Measurements from ENCODE around the gene ULBP2. TPM values are rescaled to one million over a fixed set of nuclear protein-coding genes. Genes with fewer than 3 reads are reported as not detected.

The ULBP2 gene, protein sequence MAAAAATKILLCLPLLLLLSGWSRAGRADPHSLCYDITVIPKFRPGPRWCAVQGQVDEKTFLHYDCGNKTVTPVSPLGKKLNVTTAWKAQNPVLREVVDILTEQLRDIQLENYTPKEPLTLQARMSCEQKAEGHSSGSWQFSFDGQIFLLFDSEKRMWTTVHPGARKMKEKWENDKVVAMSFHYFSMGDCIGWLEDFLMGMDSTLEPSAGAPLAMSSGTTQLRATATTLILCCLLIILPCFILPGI
- polyA plus RNA-seq (ENCODE audit: insufficient read length in 3 of 3): under 1 TPM; 0.68 to 0.70 (median 0.68) TPM
- long read RNA-seq, donor 1, partial matches to known transcripts: 0 of 1 reads
- long read RNA-seq, donor 1, other reads (novel, unspliced or antisense): 0 of 1 reads
- long read RNA-seq, donor 2, partial matches to known transcripts: 0 of 2 reads
- long read RNA-seq, donor 2, other reads (novel, unspliced or antisense): 0 of 2 reads
- long read RNA-seq, donor 3: 0 reads
- long read RNA-seq, donor 4: 0 reads
- long read RNA-seq, donor 5: 0 reads
- long read RNA-seq, donor 6: 0 reads
- long read RNA-seq, donor 7: 0 reads
- long read RNA-seq, donor 8, partial matches to known transcripts: 0 of 1 reads
- long read RNA-seq, donor 8, other reads (novel, unspliced or antisense): 0 of 1 reads
- long read RNA-seq, donor 9, partial matches to known transcripts: 0 of 1 reads
- long read RNA-seq, donor 9, other reads (novel, unspliced or antisense): 0 of 1 reads
- long read RNA-seq, donor 10: 0 reads
- long read RNA-seq, donor 11: 0 reads
- long read RNA-seq, donor 12: 0 reads
- long read RNA-seq, donor 13: 0 reads
- long read RNA-seq, donor 14: 0 reads
- long read RNA-seq, donor 15: 0 reads
- long read RNA-seq, donor 16: 0 reads

DNA sequence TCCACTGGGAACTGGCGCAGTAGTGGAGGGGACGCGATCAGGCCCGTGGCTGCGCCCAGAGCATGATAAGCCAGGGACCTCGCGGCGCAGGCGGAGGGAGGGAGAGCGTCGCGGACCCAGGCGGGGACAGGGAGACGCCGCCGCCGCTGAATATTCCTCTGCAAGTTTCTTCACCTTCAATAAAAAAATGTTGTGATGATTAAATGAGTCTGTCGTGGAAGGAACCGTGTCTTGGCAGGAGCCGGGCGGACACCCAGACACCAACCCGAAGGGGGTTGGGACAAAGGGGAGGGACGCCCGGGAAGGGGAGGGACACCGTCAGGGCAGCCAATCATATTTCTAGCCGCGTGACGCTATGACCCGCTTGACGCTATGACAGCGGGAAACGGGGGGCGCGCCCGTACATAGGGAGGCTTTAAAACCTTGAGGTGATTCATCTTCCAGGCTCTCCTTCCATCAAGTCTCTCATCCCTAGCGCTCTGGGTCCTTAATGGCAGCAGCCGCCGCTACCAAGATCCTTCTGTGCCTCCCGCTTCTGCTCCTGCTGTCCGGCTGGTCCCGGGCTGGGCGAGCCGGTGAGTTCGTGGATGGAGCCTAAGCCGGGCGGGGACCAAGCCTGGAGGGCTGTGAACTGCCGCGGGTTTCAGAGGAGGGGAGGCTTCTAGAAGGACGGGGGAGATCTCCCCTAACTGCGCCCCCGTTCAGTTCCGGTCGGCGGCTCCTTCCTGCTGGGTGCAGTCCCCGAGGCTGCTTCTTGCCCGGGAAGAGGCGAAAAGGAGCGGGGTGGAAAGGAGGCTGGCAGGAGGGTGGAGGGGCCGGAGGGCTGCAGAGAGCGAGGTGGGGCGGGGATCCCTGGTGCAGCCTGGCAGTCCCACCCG, at the start of gene ULBP2:
TSS of gene ULBP2 (plus strand) at position 432 of the 878 bp plus-strand sequence. CDS start at position 491, 59 bp downstream.
- DNase-seq: peak; percentile 77

DNA sequence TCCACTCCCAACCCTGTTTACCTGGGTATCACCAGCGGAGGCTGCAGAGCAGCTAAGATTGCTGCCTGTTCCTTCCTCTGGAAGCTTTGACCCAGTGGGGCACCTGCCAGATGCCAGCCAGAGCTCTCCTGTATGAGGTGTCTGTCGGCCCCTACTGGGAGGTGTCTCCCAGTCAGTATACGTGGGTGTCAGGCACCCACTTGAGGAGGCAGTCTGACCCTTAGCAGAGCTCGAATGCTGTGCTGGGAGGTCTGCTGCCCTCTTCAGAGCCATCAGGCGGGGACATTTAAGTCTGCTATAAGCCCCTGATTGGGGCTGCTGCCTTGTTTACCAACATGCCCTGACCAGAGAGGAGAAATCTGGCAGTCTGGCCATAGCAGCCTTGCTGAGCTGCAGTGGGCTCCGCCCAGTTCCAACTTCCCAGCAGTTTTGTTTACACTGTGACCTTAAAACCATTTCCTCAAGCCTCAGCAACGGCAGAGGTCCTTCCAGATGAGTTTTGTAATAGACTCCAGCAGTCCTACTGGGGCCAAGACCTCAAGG, 46.7 kb upstream of the ULBP2 start:
- peak; percentile 17 for DNase-seq

DNA sequence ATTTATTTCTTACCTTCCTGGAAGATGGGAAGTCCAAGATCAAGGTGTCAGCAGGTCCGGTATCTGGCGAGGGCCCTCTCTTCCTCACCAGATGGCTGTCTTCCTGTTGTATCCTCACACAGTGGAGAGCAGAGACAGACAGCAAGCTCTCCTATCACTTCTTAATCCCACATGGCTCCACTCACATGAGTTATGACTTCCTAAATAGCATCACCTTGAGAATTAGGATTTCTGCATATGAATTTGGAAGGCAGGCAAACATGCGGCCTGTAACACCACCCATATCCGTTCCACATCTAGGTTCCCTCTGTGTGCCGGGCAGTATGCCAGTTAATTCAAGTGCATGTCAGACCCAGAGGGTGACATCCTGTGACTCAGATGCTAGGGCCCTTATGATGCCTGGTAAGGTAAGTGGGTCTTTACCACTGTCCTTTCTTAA, 46.0 kb upstream of the ULBP2 start:
- no peak for DNase-seq

DNA sequence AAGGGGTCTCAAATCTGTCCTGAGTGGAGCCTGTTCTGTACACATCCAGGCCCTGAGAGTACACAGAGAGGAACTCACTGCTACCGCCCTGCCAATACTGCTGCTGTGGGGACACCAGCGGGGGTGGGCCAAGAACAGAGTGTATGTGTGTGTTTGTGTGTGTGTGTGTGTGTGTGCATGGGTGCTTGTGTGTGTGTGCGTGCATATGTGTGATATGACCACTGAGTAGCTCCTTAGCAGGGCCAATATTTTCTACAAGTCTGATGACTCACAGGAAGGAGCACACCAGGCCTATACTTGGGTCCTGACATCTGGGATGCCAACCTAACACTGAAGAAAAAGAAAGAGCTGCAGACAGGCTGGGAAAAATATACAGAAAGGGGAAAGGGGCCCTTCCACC, 45.3 kb upstream of the ULBP2 start:
- DNase-seq: no peak

DNA sequence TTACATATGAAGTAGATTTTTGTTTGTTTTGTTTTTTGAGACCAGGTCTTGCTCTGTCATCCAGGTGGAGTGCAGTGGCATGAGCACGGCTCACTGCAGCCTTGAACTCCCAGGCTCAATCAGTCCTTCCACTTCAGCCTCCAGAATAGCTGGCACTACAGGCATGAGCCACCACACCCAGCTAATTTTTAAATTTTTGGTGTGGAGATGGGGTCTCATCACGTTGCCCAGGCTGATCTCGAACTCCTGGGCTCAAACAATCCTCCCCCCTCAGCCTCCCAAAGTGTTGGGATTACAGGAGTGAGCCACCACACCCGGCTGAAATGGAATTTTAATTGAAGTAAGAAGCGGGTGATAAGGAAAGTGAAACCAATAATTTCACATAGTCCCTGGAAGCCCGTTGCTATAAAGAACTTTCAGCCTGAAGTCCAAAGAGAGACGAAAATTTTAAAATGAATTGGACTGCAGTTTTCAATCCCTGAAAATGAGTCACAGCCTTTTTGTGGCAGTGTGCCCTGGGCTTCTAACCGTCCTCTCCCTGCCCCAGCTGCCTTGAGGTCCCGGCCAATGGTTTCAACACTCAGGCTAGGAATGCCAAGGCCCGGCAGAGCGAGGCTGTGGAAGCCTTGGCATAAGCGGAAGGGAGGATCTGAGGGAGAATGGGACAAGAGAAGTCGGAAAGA, 44.7 kb upstream of the ULBP2 start:
- no peak for DNase-seq

DNA sequence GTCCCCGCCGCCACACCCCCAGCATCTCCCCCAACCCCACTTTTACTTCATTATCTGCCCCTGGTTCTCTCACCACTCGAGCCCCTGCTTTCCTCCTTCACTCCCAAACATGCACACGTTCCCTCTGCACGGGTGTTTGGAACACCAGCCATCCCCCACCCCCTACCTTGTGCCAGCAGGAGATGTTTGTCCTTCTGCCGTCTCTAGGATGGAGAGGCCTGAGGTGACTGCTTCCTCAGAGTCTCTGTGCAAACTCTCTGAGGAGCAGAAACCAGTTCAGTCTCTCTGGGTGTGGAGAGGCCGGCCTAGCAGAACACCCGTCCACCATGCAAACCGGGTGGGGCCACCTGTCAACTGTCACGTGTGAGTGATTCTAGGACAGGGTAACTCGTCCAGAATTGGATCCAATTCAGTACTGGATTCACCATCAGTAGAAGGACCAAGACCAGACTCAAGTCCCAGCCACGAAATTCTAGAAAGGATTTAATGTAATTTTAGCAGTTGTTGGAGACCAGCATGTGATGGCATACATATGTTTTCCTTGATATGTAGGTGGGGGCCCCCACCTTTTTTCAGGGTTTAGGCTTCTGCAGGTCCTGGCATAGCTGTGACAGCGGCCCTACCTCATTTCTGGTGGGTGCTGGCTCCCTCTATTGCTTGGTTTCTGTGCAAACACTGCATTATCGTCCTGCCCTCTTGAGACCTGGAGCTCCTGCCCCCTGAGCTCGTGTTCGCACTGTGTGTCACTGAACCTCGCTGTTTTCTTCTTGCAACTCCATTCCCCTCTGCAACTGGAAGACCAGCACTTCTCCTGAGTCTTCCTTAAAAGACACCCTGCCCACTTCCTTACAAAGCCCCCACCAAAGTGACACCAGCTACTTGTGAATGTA, 43.7 kb upstream of the ULBP2 start, which contains the start of gene RAET1E:
TSS of gene RAET1E (minus strand) at position 259 of the 890 bp plus-strand sequence. CDS start 7,212 bp downstream, outside the sequence.
- DNase-seq: no peak

DNA sequence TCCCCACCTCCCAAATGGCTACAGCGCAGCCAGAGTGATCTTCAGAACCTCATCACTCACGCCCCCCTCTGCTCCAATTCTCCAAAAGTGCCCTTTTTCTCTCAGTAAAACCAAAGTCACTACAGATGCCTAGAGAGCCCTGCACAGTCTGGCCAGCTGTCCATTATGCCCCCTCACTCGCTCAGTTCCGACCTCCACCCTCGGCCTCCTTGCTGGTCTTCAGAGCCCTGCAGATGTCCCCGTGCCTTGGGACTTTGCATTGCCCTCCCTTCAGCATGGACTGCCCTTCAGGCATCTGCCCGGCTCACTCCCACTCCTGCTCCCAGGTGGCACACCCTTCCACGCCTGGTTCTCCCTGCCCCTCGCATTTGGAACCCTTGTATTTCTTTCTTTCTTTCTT, 42.8 kb upstream of the ULBP2 start:
- DNase-seq: no peak

DNA sequence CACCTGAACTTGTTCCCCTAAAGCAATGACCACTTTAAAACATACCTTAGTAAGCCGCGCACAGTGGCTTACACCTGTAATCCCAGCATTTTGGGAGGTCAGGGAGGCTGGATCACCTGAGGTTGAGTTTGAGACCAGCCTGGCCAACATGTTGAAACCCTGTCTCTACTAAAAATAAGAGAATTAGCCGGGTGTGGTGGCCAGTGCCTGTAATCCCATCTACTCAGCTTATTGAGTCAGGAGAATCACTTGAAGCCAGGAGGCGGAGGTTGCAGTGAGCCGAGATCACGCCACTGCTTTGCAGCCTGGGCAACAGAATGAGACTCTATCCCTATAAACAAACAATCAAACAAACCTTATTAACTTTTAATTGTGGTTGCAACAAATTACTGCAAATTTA, 42.3 kb upstream of the ULBP2 start:
- no peak for DNase-seq

DNA sequence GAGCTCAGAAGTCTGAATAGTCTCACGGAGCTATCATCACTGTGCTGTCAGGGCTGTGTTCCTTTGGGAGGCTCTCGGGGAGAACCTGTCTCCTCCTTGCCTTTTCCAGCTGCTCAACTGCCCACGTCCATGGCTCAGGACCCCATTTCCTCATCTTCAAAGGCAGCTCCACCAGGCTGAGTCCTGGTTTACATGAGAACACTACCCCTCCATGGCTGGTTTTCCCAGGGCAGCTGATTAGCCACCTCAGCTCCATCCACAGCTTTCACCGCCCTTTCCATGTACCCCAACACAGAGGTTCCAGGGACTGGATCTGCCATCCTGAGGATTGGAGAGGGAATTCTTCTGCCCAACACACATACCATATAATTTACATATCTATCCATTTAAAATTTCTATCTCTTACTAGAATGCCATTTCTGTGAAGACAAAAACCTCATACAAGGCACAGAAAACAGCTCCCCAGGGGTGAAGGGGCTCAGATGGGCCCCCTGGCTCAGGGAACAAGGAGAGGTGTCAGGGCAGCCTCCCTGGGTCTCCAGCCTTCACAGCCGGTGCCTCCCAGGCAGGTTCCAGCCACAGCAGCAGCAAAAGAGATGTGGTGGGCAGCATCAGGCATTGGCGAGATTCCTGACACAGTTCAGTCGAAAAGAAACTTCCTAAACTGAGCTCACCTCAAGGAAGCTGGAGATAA, 41.7 kb upstream of the ULBP2 start:
- no peak for DNase-seq

DNA sequence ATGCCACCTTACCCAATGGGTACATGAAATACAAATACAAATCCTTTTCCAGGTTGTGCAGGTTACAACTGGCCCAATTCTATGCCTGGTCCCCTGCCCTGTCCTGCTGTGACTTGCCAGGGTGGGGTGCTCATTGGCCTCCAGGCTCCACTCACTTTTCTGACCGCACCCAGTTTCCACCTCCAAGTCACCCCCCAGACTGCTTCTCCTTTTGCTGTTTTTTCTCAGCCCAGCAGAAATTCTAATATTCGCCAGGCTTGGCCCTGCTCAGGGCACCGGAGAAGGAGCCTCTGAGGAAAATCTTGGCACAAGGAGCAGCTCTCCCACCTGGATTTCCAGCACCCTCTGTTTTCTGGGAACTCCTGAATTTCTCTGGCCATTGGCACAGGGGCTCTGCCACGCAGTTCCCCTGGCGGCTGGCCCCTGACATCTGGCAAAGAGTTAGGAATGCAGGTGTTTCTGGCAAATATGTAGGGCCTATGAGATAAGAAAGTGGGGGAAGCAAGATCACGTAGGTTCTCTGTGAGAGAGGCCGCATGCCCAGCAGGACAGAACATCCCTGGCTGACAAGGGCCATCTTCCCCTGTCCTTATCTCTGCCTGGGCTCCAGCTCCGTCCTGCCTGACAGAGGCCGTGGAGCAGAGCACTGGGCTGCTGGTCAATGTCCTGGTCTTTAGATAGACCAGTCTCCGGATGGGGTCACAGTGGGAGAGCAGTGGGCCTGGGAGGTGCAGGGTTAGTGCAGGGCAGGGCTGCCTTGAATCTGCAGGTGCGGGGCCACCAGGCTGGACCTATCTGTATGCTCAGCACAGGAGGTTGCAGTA, 41.0 kb upstream of the ULBP2 start:
- no peak for DNase-seq

DNA sequence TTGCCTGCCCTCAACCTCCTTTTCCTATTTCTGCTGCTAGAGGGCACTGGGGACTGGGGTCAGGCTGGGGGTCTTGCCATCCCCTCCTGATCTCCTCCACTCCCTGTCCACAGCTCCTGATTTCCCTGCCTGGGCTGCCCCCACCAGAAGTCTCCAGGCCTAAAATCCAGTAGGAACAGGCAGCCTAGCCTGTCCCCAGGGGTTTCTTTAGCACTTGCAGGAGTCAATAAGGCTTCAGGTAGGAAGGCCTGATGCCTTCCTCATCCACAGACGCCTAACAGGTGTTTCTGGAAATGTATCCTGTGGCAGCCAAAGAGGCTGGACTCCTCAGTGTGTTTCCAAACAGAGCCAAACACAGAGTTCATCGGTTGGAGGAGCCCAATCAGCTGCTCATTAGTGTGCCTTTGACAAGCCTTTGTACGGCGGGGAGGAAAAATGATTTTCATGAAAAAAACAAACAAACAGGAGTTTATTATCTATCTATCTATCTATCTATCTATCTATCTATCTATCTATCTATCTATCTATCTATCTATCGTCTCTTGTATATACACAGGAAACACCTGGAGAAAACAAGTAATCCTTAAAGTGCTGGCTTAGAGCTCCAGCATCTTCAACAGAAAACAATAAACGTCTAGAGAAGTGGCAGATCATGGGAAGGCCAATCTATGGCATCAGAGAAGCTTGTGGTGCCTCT, 40.2 kb upstream of the ULBP2 start:
- no peak for DNase-seq

DNA sequence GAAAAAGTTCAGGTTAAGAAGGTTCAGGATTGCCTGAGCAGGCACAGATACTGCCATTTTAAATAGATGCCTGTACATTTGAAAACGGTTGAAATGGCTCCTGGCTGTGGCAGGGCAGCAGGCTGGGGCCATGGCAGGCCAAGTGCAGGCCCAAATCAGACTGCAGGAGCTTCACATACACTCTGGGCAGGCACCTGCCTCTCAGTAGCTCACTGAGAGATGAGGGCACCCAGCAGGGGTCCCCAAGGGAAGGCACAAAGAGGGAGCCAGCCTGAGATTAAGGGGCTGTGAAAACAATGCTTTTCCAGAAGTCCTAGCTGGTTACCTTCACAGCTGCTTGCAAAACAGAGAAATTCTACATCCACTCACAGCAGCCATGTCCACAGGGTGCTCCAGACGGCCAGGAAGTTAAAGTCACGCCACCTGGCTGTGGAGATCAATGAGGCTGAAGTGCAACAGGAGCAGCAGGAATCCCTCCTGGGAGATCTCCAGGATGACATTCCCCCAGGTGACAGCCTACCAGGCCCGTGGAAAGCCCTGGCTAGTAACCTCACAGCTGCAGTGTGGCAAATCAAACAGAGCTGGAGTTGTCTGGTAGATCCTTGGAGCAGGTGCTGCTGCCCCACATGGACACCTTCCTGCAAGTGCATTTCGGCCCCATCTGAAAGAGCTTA, 37.7 kb upstream of the ULBP2 start:
- DNase-seq: no peak

DNA sequence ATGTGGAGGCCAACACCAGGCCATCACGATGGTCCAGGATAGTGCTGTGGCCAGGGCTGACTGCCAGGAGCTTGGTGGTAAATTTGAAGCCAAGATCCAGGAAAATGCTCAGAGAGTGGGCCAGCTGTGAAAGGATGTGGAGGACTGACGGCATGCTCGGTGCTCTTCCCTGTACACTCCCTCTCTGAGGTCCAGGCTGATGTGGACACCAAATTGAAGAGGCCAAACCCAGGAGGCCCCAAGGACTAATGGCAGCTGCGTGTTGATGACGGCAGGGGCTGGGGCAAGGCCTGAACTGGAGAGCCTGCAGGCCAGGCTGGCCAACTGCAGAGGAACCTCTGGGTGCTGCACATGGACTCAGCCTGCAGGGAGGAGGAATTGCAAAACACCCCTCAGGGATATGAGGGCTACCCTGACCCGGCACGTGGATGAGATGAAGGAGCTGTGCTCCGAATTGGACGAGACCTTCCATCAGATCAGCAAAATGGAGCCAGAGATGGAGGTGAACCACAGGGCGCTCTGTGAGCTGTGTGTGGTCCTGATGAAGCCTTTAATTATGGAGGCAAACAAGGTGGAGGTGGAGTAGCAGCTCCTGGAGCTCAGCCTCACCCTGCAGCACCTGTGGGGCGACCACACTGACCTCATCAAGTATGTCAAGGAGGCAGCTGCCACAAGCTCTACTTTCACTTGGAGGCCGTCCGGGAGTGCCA, 37.0 kb upstream of the ULBP2 start:
- DNase-seq: no peak

DNA sequence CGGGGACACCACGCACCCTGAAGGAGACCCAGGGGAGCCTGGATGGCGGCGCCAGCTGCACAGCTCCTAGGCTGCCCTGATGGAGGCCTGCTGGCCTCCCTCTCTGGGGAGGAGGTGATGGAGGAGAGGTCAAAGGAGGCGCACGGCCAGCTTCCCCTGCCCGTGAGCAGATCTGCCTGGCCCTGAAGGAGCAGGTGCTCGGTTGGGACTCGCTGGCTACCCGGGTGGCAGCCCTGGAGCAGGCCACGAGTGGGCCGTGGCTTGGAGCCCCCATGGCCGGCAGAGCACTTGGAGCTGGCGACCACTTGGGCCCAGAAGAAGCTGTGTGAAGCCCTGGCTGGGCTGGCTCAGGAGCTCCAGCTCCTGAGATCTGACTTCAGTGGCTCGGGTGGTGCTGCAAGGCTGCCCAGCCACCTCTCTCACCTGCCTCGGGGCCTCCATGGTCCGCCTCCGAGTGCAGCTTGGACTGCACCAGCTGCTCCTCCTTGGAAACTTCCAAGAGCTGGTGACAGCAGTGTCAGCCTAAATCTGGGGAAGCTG, 36.4 kb upstream of the ULBP2 start:
- no peak for DNase-seq

DNA sequence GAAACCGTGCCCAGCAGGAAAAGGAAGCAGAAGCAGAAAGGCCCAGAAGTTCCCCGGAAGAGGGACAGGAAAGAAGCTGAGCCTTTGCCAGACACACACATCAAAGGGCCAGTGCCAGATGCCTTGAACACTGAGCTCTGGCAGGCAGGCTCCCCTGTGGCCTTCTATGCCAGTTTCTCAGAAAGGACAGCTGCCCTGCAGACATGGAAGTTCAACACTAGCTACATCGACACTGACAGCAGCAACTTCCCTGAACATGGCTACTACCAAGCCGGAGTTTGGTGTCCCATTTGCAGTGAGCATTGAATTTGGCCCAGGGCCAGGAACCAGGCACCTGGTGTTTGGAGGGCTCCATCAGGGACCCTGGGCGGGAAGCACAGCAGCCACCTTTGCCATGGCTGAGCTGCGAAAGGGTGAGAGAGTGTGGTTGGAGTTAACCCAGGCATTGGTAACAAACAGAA, 35.9 kb upstream of the ULBP2 start:
- DNase-seq: no peak

DNA sequence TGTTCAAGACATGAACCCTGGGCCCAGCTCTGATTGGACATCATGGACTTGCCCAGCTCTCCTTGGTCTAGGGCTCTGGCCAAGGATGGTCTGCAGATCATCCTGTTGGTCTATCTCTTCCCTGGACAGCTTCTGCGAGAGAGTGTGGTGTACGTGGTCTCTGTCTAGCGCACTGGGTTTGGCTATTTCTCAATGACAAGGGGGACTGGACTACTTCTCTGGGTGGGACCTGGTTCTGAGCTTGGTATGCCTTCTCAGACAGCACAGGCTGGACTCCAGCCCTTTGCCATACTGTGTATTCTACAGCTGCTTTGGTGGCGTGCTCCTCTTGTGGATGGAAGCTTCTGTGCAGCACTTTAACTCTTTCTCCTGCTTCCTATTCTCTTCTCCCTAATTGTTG, 35.4 kb upstream of the ULBP2 start:
- DNase-seq: no peak
